HG02588 (cell line): Measurements from ENCODE around the gene DAP.
"Not testable (repeated sequence)": the region's sequence is repeated elsewhere in the genome, so short reads cannot be mapped to it uniquely, and the experiment has no call there.

Source experiments
- ATAC-seq: cut with Tn5 transposase; IDR thresholded peaks from one replicate; pipeline ENCODE4 v1.9.1; 2021; ENCODE audit warnings: mild to moderate bottlenecking, moderate library complexity; ENCODE audit not compliant: unreplicated experiment

DAP gene, protein sequence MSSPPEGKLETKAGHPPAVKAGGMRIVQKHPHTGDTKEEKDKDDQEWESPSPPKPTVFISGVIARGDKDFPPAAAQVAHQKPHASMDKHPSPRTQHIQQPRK

DNA sequence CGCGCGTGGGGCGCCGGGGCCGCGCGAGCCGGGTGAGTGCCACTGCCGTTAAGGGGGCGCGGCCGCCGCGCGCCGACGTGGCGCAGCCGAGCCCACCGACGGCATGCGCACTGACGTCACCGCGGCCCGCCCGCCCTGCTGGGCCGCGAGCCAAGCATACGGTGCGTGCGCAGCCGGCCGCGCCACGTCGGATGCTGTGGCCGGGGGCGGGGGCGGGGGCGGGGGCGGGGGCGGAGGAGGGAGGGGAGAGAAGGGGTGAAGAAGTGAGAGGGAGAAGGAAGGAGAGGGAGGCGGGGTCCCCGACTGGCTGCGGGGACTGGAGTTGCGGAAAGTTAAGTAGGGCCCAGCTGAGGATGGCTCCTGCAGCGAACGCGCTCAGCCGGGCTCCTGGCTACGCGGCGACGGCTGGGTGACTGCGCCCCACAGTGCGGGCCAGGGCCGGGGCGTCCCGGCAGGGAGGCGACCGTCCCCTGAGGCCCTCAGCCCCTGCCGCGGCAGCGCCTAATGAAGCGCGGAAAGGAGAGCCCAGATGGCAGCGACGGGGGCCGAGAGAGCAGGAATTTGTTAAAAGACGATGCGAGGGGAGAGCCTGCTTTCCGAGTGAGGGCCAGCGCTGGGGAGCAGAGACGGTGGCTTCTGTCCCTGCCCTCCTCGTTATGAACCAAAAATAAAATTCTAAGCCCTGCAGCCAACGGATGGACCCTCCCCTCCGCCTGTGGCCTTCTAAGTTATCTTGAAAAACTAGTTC is at the start of gene DAP:
Gene DAP (minus strand): TSS at position 50 of the 748 bp plus-strand sequence. CDS start 166 bp downstream, outside the sequence.
- ATAC-seq = peak; percentile 84

DNA sequence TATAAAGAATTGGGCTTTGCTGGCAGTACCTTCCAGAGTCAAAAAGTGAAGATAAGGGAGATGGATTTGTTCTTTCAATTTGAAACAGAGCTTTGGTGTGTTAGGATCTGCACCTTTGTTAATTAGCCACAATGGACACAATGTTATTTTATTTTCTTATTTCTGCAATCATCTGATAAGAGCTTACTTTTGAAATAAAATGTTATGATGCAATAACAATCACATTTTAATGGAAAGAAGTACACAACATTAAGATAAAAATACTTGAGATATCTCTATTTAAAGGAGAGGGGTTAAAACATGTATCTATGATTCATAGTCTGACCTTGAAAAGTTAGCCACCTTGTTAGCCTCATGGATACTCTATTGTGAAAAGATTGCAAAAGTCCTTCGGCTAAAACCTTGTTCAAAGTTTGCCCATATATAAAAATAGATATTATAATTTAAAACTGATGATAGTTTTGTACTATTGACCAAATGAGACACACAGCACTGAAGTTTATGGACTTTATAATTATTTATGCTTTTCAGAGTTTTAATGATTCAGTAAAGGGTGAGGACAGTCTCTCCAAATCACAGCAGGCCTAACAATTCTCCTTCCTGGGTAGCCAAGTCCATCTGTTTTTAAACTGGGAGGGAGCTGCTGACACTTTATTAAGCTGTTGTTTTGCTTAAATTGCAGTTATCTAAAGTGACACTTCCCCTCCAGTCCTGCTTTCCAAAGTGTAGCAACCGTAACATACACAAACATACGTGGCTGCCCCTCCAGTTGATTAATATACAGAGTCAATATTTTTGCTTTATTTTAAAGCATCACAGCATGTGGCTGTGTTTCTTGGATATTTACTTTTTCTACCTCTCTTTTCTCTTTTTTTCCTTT is 47.6 kb upstream of the DAP start:
- ATAC-seq = no peak

DNA sequence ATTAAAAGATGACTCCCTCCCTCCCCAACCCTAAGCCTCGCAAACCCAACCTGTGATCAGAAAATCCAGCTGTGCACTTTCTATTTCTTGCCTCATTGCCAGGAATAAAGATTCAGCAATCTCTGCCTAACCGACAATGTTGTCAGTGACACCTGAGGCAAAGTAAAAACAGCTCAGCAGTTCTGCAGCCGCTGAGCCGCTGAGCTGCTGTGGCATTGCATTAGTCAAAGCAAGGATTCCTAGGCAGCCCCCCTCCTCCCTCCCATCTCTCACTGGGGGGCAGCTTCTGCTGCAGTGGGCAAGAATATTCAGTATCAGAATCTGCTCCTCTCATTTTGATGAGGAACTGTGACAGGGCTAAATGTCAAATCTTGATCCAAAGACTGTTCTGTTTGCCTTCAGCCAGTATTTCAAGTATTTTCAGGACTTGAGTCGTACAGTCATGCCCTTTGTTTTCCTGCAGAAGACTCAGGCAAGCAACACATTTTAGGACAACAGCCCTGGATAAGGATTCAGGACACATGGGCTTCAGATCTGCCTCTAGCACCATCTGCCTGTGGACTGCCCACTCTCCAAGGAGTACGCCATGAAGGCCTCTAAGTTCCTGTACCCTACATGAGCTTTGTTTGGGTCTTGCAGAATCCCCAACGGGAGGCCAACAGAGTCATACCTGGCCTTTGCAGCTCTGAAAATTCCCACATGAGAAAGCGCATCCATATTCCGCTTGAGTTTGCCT is 41.1 kb upstream of the DAP start:
- no peak for ATAC-seq

DNA sequence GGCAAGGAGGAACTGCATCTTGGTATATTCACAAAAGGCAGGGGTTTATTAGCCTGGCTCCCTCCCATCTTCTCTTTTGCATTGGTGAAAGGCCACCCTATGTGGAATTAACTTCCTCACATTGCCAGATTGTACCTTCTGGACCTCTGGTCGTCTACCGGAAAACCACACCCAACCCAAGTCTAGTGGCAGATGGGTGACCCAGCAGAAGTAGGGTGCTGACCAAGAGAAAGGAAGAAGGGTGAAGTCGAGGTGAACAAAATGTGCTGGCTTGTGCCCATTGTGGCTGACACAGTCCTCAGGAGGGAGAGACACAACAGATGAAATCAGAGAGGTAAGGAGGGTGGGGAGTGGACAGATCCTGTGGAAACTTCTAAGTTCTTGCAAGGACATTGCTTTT is 39.8 kb upstream of the DAP start:
- no peak for ATAC-seq

DNA sequence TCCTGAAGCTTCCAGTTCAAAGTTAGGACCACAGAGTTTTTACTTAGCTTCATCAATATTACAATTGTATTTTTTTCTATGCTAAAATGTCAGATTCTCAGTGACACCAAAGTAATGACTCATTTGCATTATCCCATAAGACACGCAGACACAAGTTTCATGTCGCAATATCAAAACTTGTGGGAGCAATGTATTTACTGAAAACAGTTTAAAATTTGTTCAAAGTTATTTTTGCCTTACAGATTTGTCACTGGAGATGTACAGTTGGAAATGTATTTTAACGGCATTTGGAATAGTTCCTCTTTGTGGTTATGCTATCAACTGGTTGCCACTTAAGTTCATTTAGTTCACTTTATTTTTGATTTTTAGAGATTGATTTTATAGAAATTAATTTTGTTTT is 36.2 kb upstream of the DAP start:
- ATAC-seq = no peak

DNA sequence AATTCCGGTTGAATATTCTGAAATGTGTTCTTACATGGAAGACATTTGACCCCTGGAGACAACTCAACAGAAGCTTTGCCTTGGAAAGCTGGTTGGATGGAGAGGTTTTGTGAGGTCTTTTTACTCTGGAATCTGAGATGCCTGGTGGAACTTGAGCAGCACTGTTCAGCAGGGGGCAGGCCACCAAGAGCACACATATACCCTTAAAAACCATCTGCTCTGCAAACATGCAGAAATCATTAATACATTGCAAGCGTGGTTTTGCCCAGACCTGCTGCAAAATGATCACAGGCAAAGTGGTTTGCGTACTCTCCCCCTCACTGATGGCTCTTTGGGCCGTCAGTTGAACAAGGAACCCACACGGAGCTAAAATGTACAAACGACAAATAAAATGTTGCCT is 32.8 kb upstream of the DAP start:
- no peak for ATAC-seq

DNA sequence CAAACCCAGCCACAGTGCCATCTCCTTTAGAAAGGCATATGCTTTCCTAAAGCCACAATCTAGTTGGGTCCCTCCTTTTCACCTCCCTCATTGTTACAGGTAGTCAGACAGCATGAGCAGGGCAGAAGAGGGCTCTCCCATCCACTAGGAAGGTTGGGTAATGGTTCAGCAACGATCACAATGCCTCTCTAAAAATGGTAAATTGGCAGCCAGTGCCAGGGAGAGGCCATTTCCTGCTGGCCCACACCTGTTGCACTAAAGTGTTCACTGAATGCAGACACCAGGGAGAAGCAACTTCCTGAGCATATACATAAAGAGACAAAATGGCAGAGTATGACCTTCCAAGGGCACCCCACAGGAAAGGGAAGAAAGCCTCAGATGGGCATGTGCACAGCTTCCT is 31.3 kb upstream of the DAP start:
- no peak for ATAC-seq

DNA sequence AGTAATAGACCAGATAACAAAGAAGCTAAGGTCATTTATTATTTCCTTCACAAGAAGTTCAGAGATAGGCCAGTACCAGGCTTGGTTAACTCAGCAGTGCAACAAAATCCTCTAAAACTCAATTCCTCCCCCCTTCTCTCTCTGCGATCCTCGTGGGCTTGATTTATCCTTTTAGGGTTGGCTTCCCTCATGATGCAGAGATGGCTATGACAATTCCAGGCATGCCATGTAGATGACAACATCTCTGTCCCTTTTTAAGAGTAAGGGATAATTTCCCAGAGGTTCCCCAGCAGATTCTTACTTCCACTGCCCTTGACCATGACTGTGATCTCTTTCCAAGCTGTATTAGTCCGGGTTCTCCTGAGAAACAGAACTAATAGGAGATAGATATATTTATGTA is 28.7 kb upstream of the DAP start:
- no peak for ATAC-seq

DNA sequence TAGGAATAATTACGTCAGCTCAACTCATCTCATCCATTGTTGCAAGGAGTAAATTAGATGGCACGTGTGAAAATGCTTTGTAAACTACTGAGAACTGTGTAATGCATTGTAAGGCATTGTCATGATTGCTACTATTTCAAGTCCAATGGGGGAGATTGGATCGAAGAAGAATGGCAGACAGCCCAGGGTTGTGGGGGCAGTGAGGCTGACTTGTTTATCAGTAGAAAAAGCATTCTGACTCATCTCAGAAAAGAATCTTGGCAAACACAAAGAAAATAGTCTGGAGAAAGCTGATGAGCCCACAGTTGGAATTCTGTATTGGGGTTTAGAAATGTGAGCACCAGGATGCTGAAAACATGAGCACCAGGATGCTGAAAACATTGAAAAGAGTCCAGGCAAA is 28.0 kb upstream of the DAP start:
- ATAC-seq = no peak

DNA sequence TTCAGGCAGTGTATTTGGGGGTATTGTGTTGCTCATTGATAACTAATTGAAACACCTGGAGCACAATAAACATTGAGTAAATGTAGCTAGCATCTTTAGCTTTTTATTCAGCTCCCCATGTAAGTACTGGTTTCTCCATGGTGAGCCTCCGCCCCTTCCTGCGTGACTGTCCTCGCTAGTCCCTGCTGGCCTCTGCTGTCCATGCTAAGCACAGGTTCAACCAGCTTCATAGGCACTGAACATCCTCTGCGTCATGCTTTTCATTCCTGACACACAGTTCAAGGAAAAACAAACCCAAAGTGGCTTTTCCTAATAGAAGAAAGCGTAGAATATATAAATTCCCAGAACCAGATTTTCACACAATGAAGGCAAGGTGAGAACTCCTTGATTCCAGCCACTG is 27.3 kb upstream of the DAP start:
- ATAC-seq = no peak

DNA sequence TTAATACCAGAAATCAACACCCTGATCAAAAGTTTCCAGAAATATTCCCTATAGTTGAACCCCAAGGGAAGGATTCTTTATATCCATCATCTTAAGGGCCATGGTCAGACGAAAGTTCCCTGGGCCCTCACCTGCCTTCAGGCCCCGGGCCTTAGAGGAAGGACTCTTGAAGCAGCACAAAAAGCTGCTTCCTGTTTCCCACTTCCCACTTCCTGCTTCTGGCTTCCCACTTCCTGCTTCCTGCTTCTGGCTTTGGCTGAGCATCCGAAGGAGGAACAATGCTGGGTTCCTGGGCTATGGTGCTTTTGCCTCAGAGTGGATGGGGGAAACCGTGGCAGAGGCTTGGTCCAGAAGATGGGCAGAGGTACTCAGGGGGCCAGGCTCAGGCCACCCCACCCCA is 25.8 kb upstream of the DAP start:
- no peak for ATAC-seq

DNA sequence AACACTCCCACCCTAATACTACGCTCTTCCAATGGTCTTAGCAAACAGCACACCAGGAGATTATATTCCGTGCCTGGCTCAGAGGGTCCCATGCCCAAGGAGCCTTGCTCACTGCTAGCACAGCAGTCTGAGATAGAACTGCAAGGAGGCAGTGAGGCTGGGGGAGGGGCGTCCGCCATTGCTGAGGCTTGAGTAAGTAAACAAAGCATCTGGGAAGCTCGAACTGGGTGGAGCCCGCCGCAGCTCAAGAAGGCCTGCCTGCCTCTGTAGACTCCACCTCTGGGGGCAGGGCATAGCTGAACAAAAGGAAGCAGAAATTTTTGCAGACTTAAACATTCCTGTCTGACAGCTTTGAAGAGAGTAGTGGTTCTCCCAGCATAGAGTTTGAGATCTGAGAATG is 19.2 kb upstream of the DAP start:
- not testable (repeated sequence) for ATAC-seq

DNA sequence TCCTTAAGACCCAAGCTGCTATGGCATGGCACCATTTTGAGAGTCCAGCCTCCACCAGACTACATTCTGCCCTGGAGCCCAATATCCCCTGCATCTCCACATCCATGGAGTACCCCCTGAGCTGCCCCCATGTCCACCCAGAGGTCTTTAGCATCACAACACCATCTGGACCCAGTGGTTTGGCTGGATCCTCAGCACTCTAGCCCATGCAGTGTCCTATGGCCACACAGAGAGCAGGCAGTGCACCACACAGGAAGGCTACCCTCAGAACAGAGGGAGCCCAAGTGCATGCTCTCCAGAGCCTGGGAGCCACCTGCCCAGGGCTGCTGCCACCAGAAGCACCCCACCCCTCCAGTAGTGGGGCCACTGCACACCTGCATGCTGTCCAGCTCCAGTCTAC is 18.6 kb upstream of the DAP start:
- no peak for ATAC-seq

DNA sequence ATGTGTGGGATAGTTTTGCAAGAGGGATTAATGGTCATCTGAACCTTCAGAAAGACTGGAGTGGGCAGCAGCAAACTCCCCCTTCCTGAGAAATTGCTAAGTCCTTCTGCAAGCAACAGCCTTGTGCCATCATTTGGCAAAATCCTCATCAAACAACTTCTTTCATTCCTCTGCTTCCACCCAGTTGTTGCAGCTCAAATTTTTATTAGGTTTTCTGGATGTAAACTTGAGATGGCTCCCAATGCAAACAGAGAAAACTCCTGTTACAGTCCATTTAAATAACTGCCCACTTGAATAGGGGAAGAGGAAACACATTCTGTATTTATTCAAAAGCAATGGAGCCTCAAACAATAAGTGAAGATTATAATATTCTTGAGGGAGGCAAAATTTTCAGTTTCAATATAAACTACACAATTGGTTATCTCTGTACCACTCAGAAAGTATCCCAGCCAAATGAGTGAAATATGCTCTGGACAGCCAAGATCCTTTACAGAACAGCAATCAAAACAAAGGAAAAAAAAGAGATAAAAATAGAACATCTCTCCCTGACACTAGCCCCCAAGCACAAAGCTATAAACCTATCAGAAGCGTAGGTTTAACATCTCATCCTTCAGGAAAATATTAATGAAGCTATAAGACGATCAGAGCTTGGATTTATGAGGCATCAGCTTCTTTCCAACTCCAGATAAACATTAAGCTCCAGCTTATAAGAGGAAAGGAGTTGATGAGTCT is 17.3 kb upstream of the DAP start:
- ATAC-seq = no peak

DNA sequence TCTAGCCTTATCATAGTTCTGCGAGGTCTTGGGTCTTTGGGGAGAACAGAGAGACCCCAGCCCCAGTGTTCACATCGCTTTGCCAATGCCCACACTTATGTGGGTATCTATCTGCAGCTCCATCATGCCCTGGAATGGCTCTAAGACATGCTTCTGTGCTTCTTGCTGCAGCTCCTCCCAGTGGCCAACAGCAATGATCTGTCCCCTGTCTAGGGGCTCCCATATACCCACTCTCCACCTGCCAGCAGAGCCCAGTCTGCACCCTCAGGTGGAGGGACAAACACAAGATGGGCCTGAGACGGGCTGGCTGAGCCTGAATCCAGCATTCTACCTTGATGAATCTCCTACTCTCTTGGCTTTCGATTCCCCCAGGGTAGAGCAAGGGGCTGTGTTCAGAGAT is 14.6 kb upstream of the DAP start:
- no peak for ATAC-seq

DNA sequence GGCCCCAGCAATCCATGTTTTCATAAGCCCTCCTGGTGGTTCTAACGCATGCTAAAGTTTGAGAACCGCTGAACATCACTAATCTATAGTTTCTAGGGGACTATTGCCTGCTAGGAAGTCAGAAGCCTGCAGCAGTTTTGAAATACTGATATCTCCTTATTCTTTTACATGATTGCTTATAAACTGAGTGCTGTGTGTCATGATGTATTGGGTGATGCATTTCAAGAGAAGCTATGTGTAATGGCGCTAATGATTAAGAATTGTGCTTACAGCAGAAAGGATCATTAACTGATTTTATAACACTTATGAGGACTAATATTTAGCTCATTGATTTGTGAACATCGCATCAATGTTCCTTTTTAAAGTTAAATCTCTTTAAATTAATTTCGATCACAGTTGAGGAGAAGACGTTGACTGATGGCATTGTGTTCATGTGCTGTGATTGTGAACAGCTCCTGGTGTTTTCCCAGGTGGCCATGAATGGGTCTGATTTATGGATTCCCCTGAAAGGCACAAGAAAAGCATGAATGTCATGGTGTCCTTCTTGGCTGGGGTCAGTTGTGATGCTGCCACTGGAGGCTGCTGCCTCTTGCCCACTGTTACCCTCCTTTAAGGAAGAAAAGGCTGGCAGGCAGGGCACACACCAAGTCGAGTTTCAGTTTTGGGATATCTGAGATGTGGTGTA is 12.0 kb upstream of the DAP start:
- no peak for ATAC-seq

DNA sequence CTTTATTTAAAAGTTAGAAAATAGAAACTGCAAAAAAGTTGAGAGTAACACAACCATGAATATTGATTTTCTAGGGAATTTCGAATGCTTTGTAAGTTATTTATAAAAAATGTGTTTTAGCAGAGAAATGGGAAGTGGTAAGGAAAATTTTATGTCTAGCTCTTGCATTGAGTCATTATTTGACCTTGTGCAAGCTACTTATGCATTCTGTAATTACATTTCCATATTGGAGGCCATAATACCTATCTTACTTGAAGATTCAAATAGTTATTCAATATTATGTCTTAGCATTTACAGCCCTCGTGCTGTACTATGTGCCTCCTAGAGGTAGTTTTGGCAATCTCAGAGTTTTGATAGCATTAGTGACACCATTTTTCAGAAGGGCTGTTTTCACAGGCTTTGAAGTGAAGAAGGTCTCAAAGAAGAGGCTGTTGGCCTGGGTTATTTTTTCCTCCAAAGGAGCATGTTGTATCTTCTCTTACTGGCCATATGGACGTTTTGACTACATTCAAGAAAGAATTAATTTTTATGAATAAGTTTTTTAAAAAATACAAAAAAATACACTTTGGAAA is 7.4 kb upstream of the DAP start:
- ATAC-seq = no peak

DNA sequence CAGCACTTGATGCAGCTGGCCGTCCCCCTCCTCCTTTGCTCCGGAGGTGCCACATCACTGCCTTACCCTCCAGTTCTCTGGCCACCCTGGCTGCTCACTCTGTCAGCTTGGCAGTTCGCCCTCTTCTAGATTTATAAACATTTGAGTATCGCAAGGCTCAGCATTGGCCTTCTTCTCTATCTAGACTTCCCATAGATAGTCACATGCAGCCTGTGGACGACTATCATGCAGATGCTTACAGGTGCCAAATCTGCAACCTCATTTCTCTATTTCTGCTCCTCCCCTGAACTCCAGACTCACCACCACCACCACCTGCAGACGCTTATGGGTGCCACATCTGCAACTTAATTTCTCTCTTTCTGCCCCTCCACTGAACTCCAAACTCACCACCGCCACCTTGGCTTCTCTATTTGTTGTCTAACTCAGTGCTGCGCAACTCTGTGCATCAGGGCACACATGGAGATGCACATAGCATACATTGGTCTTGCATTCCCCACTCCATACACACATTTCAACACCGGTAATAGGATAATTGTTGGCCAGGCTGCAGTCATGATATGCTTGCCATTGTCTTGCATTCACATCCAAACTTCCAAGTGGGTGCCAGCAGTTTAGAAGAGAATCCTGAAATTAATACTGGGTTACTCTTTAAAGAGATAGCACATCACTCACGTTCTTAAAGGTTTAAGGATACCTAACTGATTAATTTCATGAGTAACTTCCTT is 1.9 kb upstream of the DAP start:
- no peak for ATAC-seq
